PC-9 (cell line): ENCODE data around the gene ARID3B. TPM values are rescaled to one million over a fixed set of nuclear protein-coding genes. Genes with fewer than 3 reads are reported as not detected.

Source experiments
- BruUV-seq: library from RNA; stranded (reverse); fragments of 400-500 nt; replicated peaks from 2 replicates; lab custom pipeline; 2021; lab: Mats Ljungman, UMichigan
- CTCF ChIA-PET: fragments of 300-600 bp; sonication (Branson Sonifier 250); formaldehyde crosslinking; loops from one replicate; lab custom pipeline; 2022; ENCODE audit warnings: antibody characterized with exemption; lab: Charles Lee
- POLR2A ChIA-PET: fragments of 300-600 bp; sonication (Branson Sonifier 250); formaldehyde crosslinking; loops from one replicate; lab custom pipeline; 2022; ENCODE audit warnings: antibody characterized with exemption; ENCODE audit not compliant: unreplicated experiment; lab: Charles Lee
- DNase-seq, 2 experiments: peaks; one replicate each; pipeline versions ENCODE4 v3.0.0 to v3.0.0-alpha.2; 2015 to 2022; ENCODE audit warnings: mixed read lengths in 1 of 2
- H2AFZ ChIP-seq: fragments of 200-600 bp; sonication (generic); 2 replicates; pipeline ENCODE4 v1.8.1; 2017; ENCODE audit warnings: antibody characterized with exemption
- H3F3A ChIP-seq: fragments of 200-600 bp; sonication (generic); 2 replicates; pipeline ENCODE4 v1.8.1; 2017; ENCODE audit warnings: antibody characterized with exemption, mild to moderate bottlenecking, low read depth; ENCODE audit not compliant: insufficient read depth
- H3K27ac ChIP-seq: fragments of 200-600 bp; sonication (generic); 2 replicates; pipeline ENCODE4 v1.6.1; 2016; ENCODE audit warnings: mixed run types
- H3K27me3 ChIP-seq: fragments of 200-600 bp; sonication (generic); 2 replicates; pipeline ENCODE4 v1.6.1; 2016; ENCODE audit warnings: low read depth, mixed run types; ENCODE audit not compliant: insufficient read depth
- H3K36me3 ChIP-seq: fragments of 200-600 bp; sonication (generic); 2 replicates; pipeline ENCODE4 v1.6.1; 2016; ENCODE audit warnings: low read depth, mixed run types
- H3K4me1 ChIP-seq: fragments of 200-600 bp; sonication (generic); replicated peaks from 2 replicates; pipeline ENCODE4 v1.6.1; 2016; ENCODE audit warnings: mixed run types; ENCODE audit not compliant: insufficient read depth
- H3K4me2 ChIP-seq: fragments of 200-600 bp; sonication (generic); 2 replicates; pipeline ENCODE4 v1.6.1; 2017; ENCODE audit warnings: mixed run types
- H3K4me3 ChIP-seq: fragments of 200-600 bp; sonication (generic); 2 replicates; pipeline ENCODE4 v1.6.1; 2016; ENCODE audit warnings: mixed run types
- H3K79me2 ChIP-seq: fragments of 200-600 bp; sonication (generic); 2 replicates; pipeline ENCODE4 v1.6.1; 2017; ENCODE audit warnings: low read depth, mixed run types
- H3K9me2 ChIP-seq: fragments of 200-600 bp; sonication (generic); 2 replicates; pipeline ENCODE4 v1.8.1; 2017; ENCODE audit warnings: mild to moderate bottlenecking; ENCODE audit not compliant: insufficient read depth
- H3K9me3 ChIP-seq: fragments of 200-600 bp; sonication (generic); 2 replicates; pipeline ENCODE4 v1.8.1; 2016; ENCODE audit warnings: low read depth; ENCODE audit not compliant: insufficient read depth
- H4K20me1 ChIP-seq: fragments of 200-600 bp; sonication (generic); 2 replicates; pipeline ENCODE4 v1.8.1; 2017; ENCODE audit not compliant: insufficient read depth
- CTCF ChIP-seq: fragments of 200-600 bp; sonication (generic); conservative IDR thresholded peaks from 2 replicates; pipeline ENCODE4 v1.6.1; 2017; ENCODE audit warnings: mixed run types, antibody characterized with exemption, mild to moderate bottlenecking, moderate library complexity
- EZH2 ChIP-seq: fragments of 200-600 bp; sonication (generic); IDR thresholded peaks from 2 replicates; pipeline ENCODE4 v1.8.0; 2017; ENCODE audit warnings: antibody characterized with exemption, low read depth
- intact Hi-C: fragments of 100-400 bp; cut with micrococcal nuclease; formaldehyde crosslinking; loops from one replicate; pipeline ENCODE4 v1.10.0; 2022; ENCODE audit not compliant: unreplicated experiment
- total RNA-seq: library from RNA; stranded (reverse); gene quantifications from 2 replicates; pipeline ENCODE4 v1.2.3, GENCODE V29; 2021

Gene ARID3B
- total RNA-seq, 1 experiment from 2014 or later: 9.6 TPM

- H3K9me3 ChIP-seq: no peaks in the 10 kb centered on the region
- H3K9me2 ChIP-seq: no peaks in the 10 kb centered on the region
- CTCF ChIA-PET: interaction anchor here (0.6 to 1.3 kb wide), 2 partner anchors 13 to 20 kb away, joined by 3 read pairs; no protein-coding TSS in a partner anchor
- no peaks in the 10 kb centered on the region for H3K27me3 ChIP-seq
- no peak overlapping the region for H2AFZ ChIP-seq
- no TSS peak for BruUV-seq
- intact Hi-C loops: loop anchor here (1.0 to 2.0 kb wide), 2 partner anchors 33 to 49 kb away; no protein-coding TSS in a partner anchor
- H4K20me1 ChIP-seq: no peaks in the 10 kb centered on the region
- DNase-seq: peak; percentile 63 to 89
- H3K4me3 ChIP-seq: no peak overlapping the region
- no peaks in the 10 kb centered on the region for H3K36me3 ChIP-seq
- peak overlapping the region; percentile 60 for H3K4me2 ChIP-seq
- peaks cover 14% of the 10 kb centered on the region; the same call in 1 of the 2 replicates for H3F3A ChIP-seq
- TF ChIP-seq CTCF: no peak
- no peak for TF ChIP-seq EZH2
- peak overlapping the region; percentile 50; the same call in 1 of the 2 replicates for H3K27ac ChIP-seq
- no peaks in the 10 kb centered on the region for H3K79me2 ChIP-seq
- POLR2A ChIA-PET: interaction anchor here (0.6 kb wide), 2 partner anchors 32 to 33 kb away, joined by 3 to 24 read pairs; no protein-coding TSS in a partner anchor
- H3K4me1 ChIP-seq: peaks cover 13% of the 10 kb centered on the region
Observed at GRCh38 chr15:74497584-74497983, 43.4 kb upstream of the ARID3B start.

GRCh38 chr15:74499366-74499765 lies 41.7 kb upstream of the ARID3B start:
- no peak overlapping the region for H3K4me3 ChIP-seq
- H3K9me3 ChIP-seq: no peaks in the 10 kb centered on the region
- no peaks in the 10 kb centered on the region for H3K36me3 ChIP-seq
- intact Hi-C loops: no loop called here
- ChIA-PET CTCF (interaction anchor here (0.6 kb wide), 1 partner anchor 1466 kb away, joined by 5 read pairs; no protein-coding TSS in a partner anchor), POLR2A (interaction anchor here (0.6 kb wide), 2 partner anchors 58 to 59 kb away, joined by 3 to 5 read pairs; no protein-coding TSS in a partner anchor)
- H4K20me1 ChIP-seq: no peaks in the 10 kb centered on the region
- DNase-seq: no peak
- no peak overlapping the region for H3K4me2 ChIP-seq
- no peaks in the 10 kb centered on the region for H3K79me2 ChIP-seq
- H3K4me1 ChIP-seq: peaks cover 13% of the 10 kb centered on the region
- H3K27ac ChIP-seq: no peak overlapping the region
- no peak overlapping the region for H2AFZ ChIP-seq
- no peaks in the 10 kb centered on the region for H3K27me3 ChIP-seq
- H3K9me2 ChIP-seq: no peaks in the 10 kb centered on the region
- H3F3A ChIP-seq: peaks cover 14% of the 10 kb centered on the region; the same call in 1 of the 2 replicates
- TF ChIP-seq EZH2: no peak
- TF ChIP-seq CTCF: no peak
- no TSS peak for BruUV-seq

GRCh38 chr15:74500401-74500800 lies 40.6 kb upstream of the ARID3B start:
- DNase-seq: no peak

More at GRCh38 chr15:74500401-74500800, 40.6 kb upstream of the ARID3B start:
- Histone ChIP-seq H4K20me1 (no peaks in the 10 kb centered on the region), H3K4me1 (peaks cover 13% of the 10 kb centered on the region), H3K4me3 (no peak overlapping the region), H3K27me3 (no peaks in the 10 kb centered on the region), H2AFZ (no peak overlapping the region), H3K4me2 (no peak overlapping the region), H3K9me3 (no peaks in the 10 kb centered on the region), H3K27ac (no peak overlapping the region), H3K36me3 (no peaks in the 10 kb centered on the region), H3F3A (peaks cover 14% of the 10 kb centered on the region; the same call in 1 of the 2 replicates), H3K79me2 (no peaks in the 10 kb centered on the region), H3K9me2 (no peaks in the 10 kb centered on the region)
- POLR2A ChIA-PET: no interaction called here
- no TSS peak for BruUV-seq
- no peak for TF ChIP-seq CTCF
- no peak for TF ChIP-seq EZH2
- intact Hi-C loops: no loop called here
- CTCF ChIA-PET: no interaction called here
